H1 (cell line): Measurements from ENCODE around the gene TNRC6C.

Experiments
- PHF8 ChIP-seq: fragments of 200-600 bp; sonication (generic); conservative IDR thresholded peaks from 2 replicates; pipeline ENCODE4 v1.7.1; 2012; ENCODE audit warnings: low read depth, mild to moderate bottlenecking, inconsistent platforms, low read length, moderate library complexity
- POU5F1 ChIP-seq: IDR thresholded peaks from 2 replicates; pipeline ENCODE4 v1.6.1; 2011; ENCODE audit warnings: low read depth, mild to moderate bottlenecking, low read length, moderate library complexity
- TCF12 ChIP-seq: IDR thresholded peaks from 2 replicates; pipeline ENCODE4 v1.6.1; 2011; ENCODE audit warnings: low read depth, mild to moderate bottlenecking, low read length
- TF ChIP-seq, protein P1 (sequence below), 3 experiments: IDR thresholded peaks; 1 replicate in 2 of 3; 2 replicates in 1 of 3; pipeline versions ENCODE4 v1.5.1 to v1.6.1; 2011; ENCODE audit warnings: low read length in 3 of 3, mild to moderate bottlenecking in 3 of 3, inconsistent platforms in 2 of 3, low read depth in 1 of 3, moderate library complexity in 1 of 3; ENCODE audit not compliant: insufficient read depth in 1 of 3; ENCODE audit errors: control extremely low read depth in 1 of 3

DNA sequence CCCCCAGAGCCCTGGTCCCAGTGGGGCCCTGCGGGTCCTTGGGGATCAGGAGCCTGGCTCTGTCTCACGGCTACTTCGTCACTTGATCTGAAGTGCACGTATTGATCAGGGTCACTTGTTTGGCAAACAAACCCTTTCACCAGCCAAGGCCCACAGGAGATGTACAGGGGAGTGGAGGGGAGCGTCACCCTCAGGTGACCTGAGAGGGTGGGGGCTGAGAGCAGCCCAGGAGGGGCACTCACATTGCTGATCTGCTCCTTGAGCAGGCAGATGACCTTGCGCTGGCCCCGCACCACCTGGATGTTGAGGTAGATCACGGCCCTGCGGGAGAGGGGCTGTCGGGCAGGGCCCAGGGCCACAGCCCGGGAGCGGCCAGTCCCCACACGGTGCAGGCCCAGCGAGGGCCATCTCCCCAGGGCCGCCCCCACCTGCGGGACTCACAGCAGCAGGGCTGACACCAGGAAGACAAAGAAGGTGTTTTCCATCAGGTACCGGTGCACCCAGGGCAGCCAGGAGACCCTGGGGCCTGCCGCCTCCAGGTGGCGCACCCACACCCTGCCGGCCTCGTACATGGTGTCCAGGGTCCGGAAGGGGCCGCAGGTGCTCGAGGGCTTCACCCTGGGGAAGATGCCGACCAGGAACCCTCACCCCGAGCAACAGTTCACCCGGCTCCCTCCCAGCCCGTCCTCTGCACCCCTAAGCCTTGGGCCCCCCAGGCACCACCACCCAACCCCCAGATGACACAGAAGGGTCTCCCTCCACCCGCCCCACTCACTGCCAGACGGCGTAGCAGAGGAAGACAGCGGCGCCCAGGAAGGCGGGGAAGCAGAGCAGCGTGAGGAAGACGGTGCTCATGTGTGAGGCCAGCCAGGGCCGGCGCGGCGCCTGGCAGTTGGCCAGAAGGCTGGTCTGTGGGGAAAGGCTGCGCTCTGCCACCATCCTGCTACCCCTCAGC lies 158.8 kb downstream of the TNRC6C start:
- no peak for TF ChIP-seq PHF8
- TF ChIP-seq POU5F1 = no peak
- TF ChIP-seq, protein P1, sequence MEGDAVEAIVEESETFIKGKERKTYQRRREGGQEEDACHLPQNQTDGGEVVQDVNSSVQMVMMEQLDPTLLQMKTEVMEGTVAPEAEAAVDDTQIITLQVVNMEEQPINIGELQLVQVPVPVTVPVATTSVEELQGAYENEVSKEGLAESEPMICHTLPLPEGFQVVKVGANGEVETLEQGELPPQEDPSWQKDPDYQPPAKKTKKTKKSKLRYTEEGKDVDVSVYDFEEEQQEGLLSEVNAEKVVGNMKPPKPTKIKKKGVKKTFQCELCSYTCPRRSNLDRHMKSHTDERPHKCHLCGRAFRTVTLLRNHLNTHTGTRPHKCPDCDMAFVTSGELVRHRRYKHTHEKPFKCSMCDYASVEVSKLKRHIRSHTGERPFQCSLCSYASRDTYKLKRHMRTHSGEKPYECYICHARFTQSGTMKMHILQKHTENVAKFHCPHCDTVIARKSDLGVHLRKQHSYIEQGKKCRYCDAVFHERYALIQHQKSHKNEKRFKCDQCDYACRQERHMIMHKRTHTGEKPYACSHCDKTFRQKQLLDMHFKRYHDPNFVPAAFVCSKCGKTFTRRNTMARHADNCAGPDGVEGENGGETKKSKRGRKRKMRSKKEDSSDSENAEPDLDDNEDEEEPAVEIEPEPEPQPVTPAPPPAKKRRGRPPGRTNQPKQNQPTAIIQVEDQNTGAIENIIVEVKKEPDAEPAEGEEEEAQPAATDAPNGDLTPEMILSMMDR (IDR thresholded peaks at IDR 0.05; ENCODE audit: control extremely low read depth in 1 of 3, insufficient read depth in 1 of 3, low read depth in 1 of 3, low read length in 3 of 3) = peak; percentile 68 to 84 (median 75)
- TF ChIP-seq TCF12 = no peak
